Measurements from ENCODE around the gene UCP3.

UCP3 gene

GRCh38 chr11:73963861-73964260, 45.0 kb downstream of the UCP3 start:
- Histone ChIP-seq H3K4me1 (ENCODE audit: control insufficient read depth in 2 of 2, insufficient read depth in 1 of 2, low read depth in 1 of 2, low read length in 2 of 2) (peaks cover 0 to 9% of the 10 kb centered on the region in 2 donors), H3K27ac (replicated peaks; ENCODE audit: low read length) (no peak overlapping the region), H4K8ac (ENCODE audit: low read depth, low read length) (no peak overlapping the region), H2AK5ac (ENCODE audit: low read depth, low read length) (no peak overlapping the region), H3K9me3 (replicated peaks in 1 of 2; ENCODE audit: control insufficient read depth in 2 of 2, insufficient read depth in 1 of 2, low read depth in 1 of 2, low read length in 2 of 2) (no peaks in the 10 kb centered on the region), H3K79me1 (ENCODE audit: low read depth, low read length) (no peaks in the 10 kb centered on the region), H3K27me3 (ENCODE audit: control insufficient read depth in 3 of 3, insufficient read depth in 3 of 3, low read depth in 1 of 3, low read length in 3 of 3) (no peaks in the 10 kb centered on the region), H2BK5ac (ENCODE audit: low read length) (no peak overlapping the region), H3K14ac (ENCODE audit: low read length) (no peak overlapping the region), H3K9ac (ENCODE audit: low read depth, low read length, poor library complexity) (no peak overlapping the region), H2AFZ (ENCODE audit: low read length) (peak overlapping the region; percentile 79), H3K36me3 (replicated peaks in 1 of 2; ENCODE audit: control insufficient read depth in 2 of 2, insufficient read depth in 2 of 2, low read length in 2 of 2) (no peaks in the 10 kb centered on the region), H2BK12ac (ENCODE audit: low read length) (no peak overlapping the region), H3K4me2 (ENCODE audit: insufficient read depth, low read length, poor library complexity, severe bottlenecking) (no peak overlapping the region), H3K23ac (ENCODE audit: low read depth, low read length, poor library complexity) (no peak overlapping the region), H3K4me3 (ENCODE audit: low read length in 2 of 2) (no peak overlapping the region), H4K91ac (ENCODE audit: low read depth, low read length, poor library complexity) (no peak overlapping the region), H2BK120ac (ENCODE audit: low read depth, low read length) (no peak overlapping the region), H2BK15ac (ENCODE audit: low read length) (no peak overlapping the region), H3K18ac (ENCODE audit: low read length) (no peak overlapping the region), H3K4ac (ENCODE audit: low read length) (no peak overlapping the region)
- no CpG with 5 or more reads among the region's 8 CpGs for WGBS, 2 donors (ENCODE audit: extremely low coverage in 2 of 2, insufficient read length in 2 of 2, insufficient replicate concordance in 1 of 2)
- DNase-seq (ENCODE audit: low spot score), result no peak

GRCh38 chr11:73962101-73962705, 46.7 kb downstream of the UCP3 start:
- no peaks in the 10 kb centered on the region for H3K9me3 ChIP-seq (replicated peaks in 1 of 2; ENCODE audit: control insufficient read depth in 2 of 2, insufficient read depth in 1 of 2, low read depth in 1 of 2, low read length in 2 of 2)
- H4K91ac ChIP-seq (ENCODE audit: low read depth, low read length, poor library complexity), result no peak overlapping the region
- H4K8ac ChIP-seq (ENCODE audit: low read depth, low read length), result no peak overlapping the region
- no peak overlapping the region for H3K4me2 ChIP-seq (ENCODE audit: insufficient read depth, low read length, poor library complexity, severe bottlenecking)
- H2BK5ac ChIP-seq (ENCODE audit: low read length), result no peak overlapping the region
- no peak overlapping the region for H3K9ac ChIP-seq (ENCODE audit: low read depth, low read length, poor library complexity)
- H3K4me3 ChIP-seq (ENCODE audit: low read length in 2 of 2), result no peak overlapping the region
- H2BK120ac ChIP-seq (ENCODE audit: low read depth, low read length), result no peak overlapping the region
- no peaks in the 10 kb centered on the region for H3K79me1 ChIP-seq (ENCODE audit: low read depth, low read length)
- H3K4ac ChIP-seq (ENCODE audit: low read length), result no peak overlapping the region
- no peak for DNase-seq (ENCODE audit: low spot score)
- no peak overlapping the region for H3K23ac ChIP-seq (ENCODE audit: low read depth, low read length, poor library complexity)
- no peak overlapping the region for H2AFZ ChIP-seq (ENCODE audit: low read length)
- no peak overlapping the region for H2AK5ac ChIP-seq (ENCODE audit: low read depth, low read length)
- no peak overlapping the region for H3K18ac ChIP-seq (ENCODE audit: low read length)
- H3K4me1 ChIP-seq (ENCODE audit: control insufficient read depth in 2 of 2, insufficient read depth in 1 of 2, low read depth in 1 of 2, low read length in 2 of 2), result peaks cover 1 to 9% of the 10 kb centered on the region in 2 donors
- no peaks in the 10 kb centered on the region for H3K27me3 ChIP-seq (ENCODE audit: control insufficient read depth in 3 of 3, insufficient read depth in 3 of 3, low read depth in 1 of 3, low read length in 3 of 3)
- no peak overlapping the region for H3K14ac ChIP-seq (ENCODE audit: low read length)
- no peak overlapping the region for H2BK15ac ChIP-seq (ENCODE audit: low read length)
- H3K36me3 ChIP-seq (replicated peaks in 1 of 2; ENCODE audit: control insufficient read depth in 2 of 2, insufficient read depth in 2 of 2, low read length in 2 of 2), result no peaks in the 10 kb centered on the region
- no CpG with 5 or more reads among the region's 7 CpGs for WGBS, 2 donors (ENCODE audit: extremely low coverage in 2 of 2, insufficient read length in 2 of 2, insufficient replicate concordance in 1 of 2)
- H3K27ac ChIP-seq (replicated peaks; ENCODE audit: low read length), result no peak overlapping the region
- H2BK12ac ChIP-seq (ENCODE audit: low read length), result no peak overlapping the region

GRCh38 chr11:73961321-73961720, 47.6 kb downstream of the UCP3 start:
- no peak overlapping the region for H3K4me2 ChIP-seq (ENCODE audit: insufficient read depth, low read length, poor library complexity, severe bottlenecking)
- no peak overlapping the region for H2BK15ac ChIP-seq (ENCODE audit: low read length)
- H2AK5ac ChIP-seq (ENCODE audit: low read depth, low read length), result no peak overlapping the region
- H2AFZ ChIP-seq (ENCODE audit: low read length), result peak overlapping the region; percentile 17
- H2BK5ac ChIP-seq (ENCODE audit: low read length), result no peak overlapping the region
- no peaks in the 10 kb centered on the region for H3K9me3 ChIP-seq (replicated peaks in 1 of 2; ENCODE audit: control insufficient read depth in 2 of 2, insufficient read depth in 1 of 2, low read depth in 1 of 2, low read length in 2 of 2)
- no peak for DNase-seq (ENCODE audit: low spot score)
- H3K79me1 ChIP-seq (ENCODE audit: low read depth, low read length), result no peaks in the 10 kb centered on the region
- peak overlapping the region; percentile 38 for H3K9ac ChIP-seq (ENCODE audit: low read depth, low read length, poor library complexity)
- no peak overlapping the region for H3K4me3 ChIP-seq (ENCODE audit: low read length in 2 of 2)
- no peak overlapping the region for H3K4ac ChIP-seq (ENCODE audit: low read length)
- H3K14ac ChIP-seq (ENCODE audit: low read length), result peak overlapping the region; percentile 11
- H3K27ac ChIP-seq (replicated peaks; ENCODE audit: low read length), result no peak overlapping the region
- no CpG with 5 or more reads among the region's 4 CpGs for WGBS, 2 donors (ENCODE audit: extremely low coverage in 2 of 2, insufficient read length in 2 of 2, insufficient replicate concordance in 1 of 2)
- no peak overlapping the region for H2BK120ac ChIP-seq (ENCODE audit: low read depth, low read length)
- peaks cover 5 to 9% of the 10 kb centered on the region in 2 donors for H3K4me1 ChIP-seq (ENCODE audit: control insufficient read depth in 2 of 2, insufficient read depth in 1 of 2, low read depth in 1 of 2, low read length in 2 of 2)
- no peak overlapping the region for H3K23ac ChIP-seq (ENCODE audit: low read depth, low read length, poor library complexity)
- H3K27me3 ChIP-seq (ENCODE audit: control insufficient read depth in 3 of 3, insufficient read depth in 3 of 3, low read depth in 1 of 3, low read length in 3 of 3), result no peaks in the 10 kb centered on the region
- no peaks in the 10 kb centered on the region for H3K36me3 ChIP-seq (replicated peaks in 1 of 2; ENCODE audit: control insufficient read depth in 2 of 2, insufficient read depth in 2 of 2, low read length in 2 of 2)
- no peak overlapping the region for H4K8ac ChIP-seq (ENCODE audit: low read depth, low read length)
- H3K18ac ChIP-seq (ENCODE audit: low read length), result peak overlapping the region; percentile 44
- H4K91ac ChIP-seq (ENCODE audit: low read depth, low read length, poor library complexity), result no peak overlapping the region
- H2BK12ac ChIP-seq (ENCODE audit: low read length), result no peak overlapping the region

GRCh38 chr11:73958521-73959141, 50.3 kb downstream of the UCP3 start:
- Histone ChIP-seq H3K27me3 (ENCODE audit: control insufficient read depth in 3 of 3, insufficient read depth in 3 of 3, low read depth in 1 of 3, low read length in 3 of 3) (no peaks in the 10 kb centered on the region), H3K14ac (ENCODE audit: low read length) (no peak overlapping the region), H3K36me3 (replicated peaks in 1 of 2; ENCODE audit: control insufficient read depth in 2 of 2, insufficient read depth in 2 of 2, low read length in 2 of 2) (no peaks in the 10 kb centered on the region), H2AFZ (ENCODE audit: low read length) (no peak overlapping the region), H3K27ac (replicated peaks; ENCODE audit: low read length) (no peak overlapping the region), H3K4me3 (ENCODE audit: low read length in 2 of 2) (no peak overlapping the region), H2BK12ac (ENCODE audit: low read length) (no peak overlapping the region), H3K4me2 (ENCODE audit: insufficient read depth, low read length, poor library complexity, severe bottlenecking) (no peak overlapping the region), H2AK5ac (ENCODE audit: low read depth, low read length) (no peak overlapping the region), H2BK15ac (ENCODE audit: low read length) (no peak overlapping the region), H3K23ac (ENCODE audit: low read depth, low read length, poor library complexity) (peak overlapping the region; percentile 5), H3K4me1 (ENCODE audit: control insufficient read depth in 2 of 2, insufficient read depth in 1 of 2, low read depth in 1 of 2, low read length in 2 of 2) (peaks cover 7 to 8% of the 10 kb centered on the region in 2 donors), H2BK120ac (ENCODE audit: low read depth, low read length) (no peak overlapping the region), H3K18ac (ENCODE audit: low read length) (peak overlapping the region; percentile 27), H3K79me1 (ENCODE audit: low read depth, low read length) (no peaks in the 10 kb centered on the region), H4K91ac (ENCODE audit: low read depth, low read length, poor library complexity) (no peak overlapping the region), H3K9ac (ENCODE audit: low read depth, low read length, poor library complexity) (no peak overlapping the region), H4K8ac (ENCODE audit: low read depth, low read length) (no peak overlapping the region), H2BK5ac (ENCODE audit: low read length) (no peak overlapping the region), H3K9me3 (replicated peaks in 1 of 2; ENCODE audit: control insufficient read depth in 2 of 2, insufficient read depth in 1 of 2, low read depth in 1 of 2, low read length in 2 of 2) (no peaks in the 10 kb centered on the region), H3K4ac (ENCODE audit: low read length) (no peak overlapping the region)
- WGBS, 2 donors (ENCODE audit: extremely low coverage in 2 of 2, insufficient read length in 2 of 2, insufficient replicate concordance in 1 of 2), result no CpG with 5 or more reads among the region's 18 CpGs
- no peak for DNase-seq (ENCODE audit: low spot score)
